Upper lobe of left lung (tissue), 6 donors: ENCODE data around the gene TRIP13. TPM values are rescaled to one million over a fixed set of nuclear protein-coding genes. Genes with fewer than 3 reads are reported as not detected.
A peak's percentile ranks its signal among the peaks of the same experiment; 100 is the strongest.
"Not testable (repeated sequence)": the region's sequence is repeated elsewhere in the genome, so short reads cannot be mapped to it uniquely, and the experiment has no call there.

Experiments used
- ATAC-seq, 2 donors: fragments of 200-7000 bp; cut with Tn5 transposase; one replicate each; pipeline ENCODE4 v1.9.1; 2022; ENCODE audit warnings: mild to moderate bottlenecking in 2 of 2, moderate library complexity in 2 of 2; ENCODE audit not compliant: low FRiP score in 2 of 2
- DNase-seq, 2 donors: peaks; one replicate each; pipeline ENCODE4 v3.0.0-alpha.2; 2019 to 2020
- H3K27ac ChIP-seq, 4 donors: fragments of 200-600 bp; sonication (generic); one replicate each; pipeline ENCODE4 v1.5.1; 2016 to 2019
- H3K27me3 ChIP-seq, 4 donors: fragments of 200-600 bp; sonication (generic); one replicate each; pipeline ENCODE4 v1.5.1; 2017 to 2019
- H3K36me3 ChIP-seq, 4 donors: fragments of 200-600 bp; sonication (generic); one replicate each; pipeline ENCODE4 v1.5.1; 2016 to 2019
- H3K4me1 ChIP-seq, 4 donors: fragments of 200-600 bp; sonication (generic); one replicate each; pipeline ENCODE4 v1.5.1; 2018 to 2019
- H3K4me3 ChIP-seq, 4 donors: fragments of 200-600 bp; sonication (generic); one replicate each; pipeline ENCODE4 v1.5.1; 2017 to 2019; ENCODE audit warnings: mild to moderate bottlenecking in 2 of 4, moderate library complexity in 1 of 4
- H3K9me3 ChIP-seq, 4 donors: fragments of 200-600 bp; sonication (generic); one replicate each; pipeline ENCODE4 v1.5.1; 2018 to 2019
- EP300 ChIP-seq, 4 donors: sonication (generic); formaldehyde crosslinking; IDR thresholded peaks; one replicate each; pipeline ENCODE4 v1.5.1; 2017; ENCODE audit warnings: antibody characterized with exemption in 4 of 4, control low read depth in 2 of 4
- POLR2A ChIP-seq, 4 donors: fragments of 450-650 bp; IDR thresholded peaks; one replicate each; pipeline ENCODE4 v1.5.1; 2016 to 2017; ENCODE audit warnings: antibody characterized with exemption in 4 of 4, mild to moderate bottlenecking in 2 of 4
- POLR2AphosphoS5 ChIP-seq, 2 donors: sonication (generic); formaldehyde crosslinking; IDR thresholded peaks; one replicate each; pipeline ENCODE4 v1.5.1; 2017; ENCODE audit warnings: antibody characterized with exemption in 2 of 2
- WGBS, 2 donors: methylation state at CpG; one replicate each; pipeline ENCODE4 v1.1.5; 2017 to 2018; 5-methylcytosine and 5-hydroxymethylcytosine counted together
- total RNA-seq, 6 donors: library from RNA; depleted of rRNA in 4 of 6; stranded (reverse); fragments of >200 nt in 4 of 6; gene quantifications; one replicate each; pipeline versions ENCODE4 v1.1.0 to v1.2.1, GENCODE V29; 2016 to 2021
- TF ChIP-seq, protein P1 (sequence below), 6 experiments: fragments of 450-650 bp in 4 of 6; fragments of 200-600 bp in 2 of 6; sonication (generic) in 2 of 6; IDR thresholded peaks; one replicate each; pipeline ENCODE4 v1.5.1; 2016 to 2019; ENCODE audit warnings: antibody characterized with exemption in 6 of 6
- donor health status: DM: no; HTN: no; CAD: no; lungs with moderate emphysema.
- donor health status: DM: no; HTN: yes; CAD: no; lungs with severe emphysema.

The TRIP13 gene
- total RNA-seq, 6 donors from 2014 or later = 1.0 to 2.1 (median 1.5) TPM

DNA sequence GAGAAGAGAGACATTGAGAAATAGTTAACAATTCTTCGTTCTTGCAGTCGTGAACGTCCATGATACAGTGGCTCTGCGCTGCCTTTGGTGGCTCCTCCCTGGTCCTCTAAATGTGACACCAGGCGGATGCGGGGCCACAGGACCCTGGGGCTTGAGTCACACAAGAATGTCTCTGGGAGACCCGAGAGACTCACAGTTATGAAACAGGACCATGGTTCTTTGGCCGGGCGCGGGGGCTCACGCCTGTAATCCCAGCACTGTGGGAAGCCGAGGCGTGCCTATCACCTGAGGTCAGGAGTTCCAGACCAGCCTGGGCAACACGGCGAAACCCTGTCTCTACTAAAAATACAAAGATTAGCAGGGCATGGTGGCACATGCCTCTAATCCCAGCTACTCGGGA, 41.1 kb upstream of the TRIP13 start:
- peaks cover 0 to 13% (median 8%) of the 10 kb centered on the region in 4 donors for H3K4me1 ChIP-seq
- peak in 1 of 2 donors; percentile 18 for DNase-seq
- peaks cover 0 to 13% (median 0%) of the 10 kb centered on the region in 4 donors for H3K27me3 ChIP-seq
- no peak overlapping the region for H3K4me3 ChIP-seq
- H3K36me3 ChIP-seq = no peaks in the 10 kb centered on the region
- no peaks in the 10 kb centered on the region for H3K9me3 ChIP-seq
- TF ChIP-seq, protein P1, sequence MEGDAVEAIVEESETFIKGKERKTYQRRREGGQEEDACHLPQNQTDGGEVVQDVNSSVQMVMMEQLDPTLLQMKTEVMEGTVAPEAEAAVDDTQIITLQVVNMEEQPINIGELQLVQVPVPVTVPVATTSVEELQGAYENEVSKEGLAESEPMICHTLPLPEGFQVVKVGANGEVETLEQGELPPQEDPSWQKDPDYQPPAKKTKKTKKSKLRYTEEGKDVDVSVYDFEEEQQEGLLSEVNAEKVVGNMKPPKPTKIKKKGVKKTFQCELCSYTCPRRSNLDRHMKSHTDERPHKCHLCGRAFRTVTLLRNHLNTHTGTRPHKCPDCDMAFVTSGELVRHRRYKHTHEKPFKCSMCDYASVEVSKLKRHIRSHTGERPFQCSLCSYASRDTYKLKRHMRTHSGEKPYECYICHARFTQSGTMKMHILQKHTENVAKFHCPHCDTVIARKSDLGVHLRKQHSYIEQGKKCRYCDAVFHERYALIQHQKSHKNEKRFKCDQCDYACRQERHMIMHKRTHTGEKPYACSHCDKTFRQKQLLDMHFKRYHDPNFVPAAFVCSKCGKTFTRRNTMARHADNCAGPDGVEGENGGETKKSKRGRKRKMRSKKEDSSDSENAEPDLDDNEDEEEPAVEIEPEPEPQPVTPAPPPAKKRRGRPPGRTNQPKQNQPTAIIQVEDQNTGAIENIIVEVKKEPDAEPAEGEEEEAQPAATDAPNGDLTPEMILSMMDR (IDR thresholded peaks at IDR 0.05) = no peak
- no peak for TF ChIP-seq POLR2AphosphoS5 (IDR thresholded peaks at IDR 0.05)
- no peak for TF ChIP-seq POLR2A (IDR thresholded peaks at IDR 0.05)
- no peak for TF ChIP-seq EP300 (IDR thresholded peaks at IDR 0.05)
- H3K27ac ChIP-seq = no peak overlapping the region
- no peak for ATAC-seq
- WGBS, 2 donors = 76 to 81% methylated on average over 14 to 16 of the region's 16 CpGs

GRCh38 chr5:852018-852417, 40.7 kb upstream of the TRIP13 start:
- Histone ChIP-seq H3K4me1 (peaks cover 0 to 13% (median 8%) of the 10 kb centered on the region in 4 donors), H3K27me3 (peaks cover 0 to 13% (median 0%) of the 10 kb centered on the region in 4 donors), H3K9me3 (no peaks in the 10 kb centered on the region), H3K36me3 (no peaks in the 10 kb centered on the region), H3K4me3 (no peak overlapping the region), H3K27ac (no peak overlapping the region)
- ATAC-seq = no peak
- TF ChIP-seq, protein P1 (IDR thresholded peaks at IDR 0.05) = no peak
- no peak for TF ChIP-seq POLR2AphosphoS5 (IDR thresholded peaks at IDR 0.05)
- TF ChIP-seq POLR2A (IDR thresholded peaks at IDR 0.05) = no peak
- no peak for TF ChIP-seq EP300 (IDR thresholded peaks at IDR 0.05)
- DNase-seq = no peak
- 62 to 72% methylated on average over 5 of the region's 5 CpGs for WGBS, 2 donors

- 89 to 91% methylated on average over 51 to 55 of the region's 55 CpGs for WGBS, 2 donors
- DNase-seq (no peak), ATAC-seq (no peak)
- Histone ChIP-seq H3K36me3 (no peaks in the 10 kb centered on the region), H3K4me1 (peaks cover 0 to 13% (median 8%) of the 10 kb centered on the region in 4 donors), H3K27me3 (peaks cover 0 to 13% (median 0%) of the 10 kb centered on the region in 4 donors), H3K4me3 (no peak overlapping the region), H3K9me3 (no peaks in the 10 kb centered on the region), H3K27ac (no peak overlapping the region)
- TF ChIP-seq, protein P1 (IDR thresholded peaks at IDR 0.05) = no peak
- TF ChIP-seq POLR2A (IDR thresholded peaks at IDR 0.05) (no peak), EP300 (IDR thresholded peaks at IDR 0.05) (no peak)
Observed at GRCh38 chr5:852431-853401, 40.0 kb upstream of the TRIP13 start.

DNA sequence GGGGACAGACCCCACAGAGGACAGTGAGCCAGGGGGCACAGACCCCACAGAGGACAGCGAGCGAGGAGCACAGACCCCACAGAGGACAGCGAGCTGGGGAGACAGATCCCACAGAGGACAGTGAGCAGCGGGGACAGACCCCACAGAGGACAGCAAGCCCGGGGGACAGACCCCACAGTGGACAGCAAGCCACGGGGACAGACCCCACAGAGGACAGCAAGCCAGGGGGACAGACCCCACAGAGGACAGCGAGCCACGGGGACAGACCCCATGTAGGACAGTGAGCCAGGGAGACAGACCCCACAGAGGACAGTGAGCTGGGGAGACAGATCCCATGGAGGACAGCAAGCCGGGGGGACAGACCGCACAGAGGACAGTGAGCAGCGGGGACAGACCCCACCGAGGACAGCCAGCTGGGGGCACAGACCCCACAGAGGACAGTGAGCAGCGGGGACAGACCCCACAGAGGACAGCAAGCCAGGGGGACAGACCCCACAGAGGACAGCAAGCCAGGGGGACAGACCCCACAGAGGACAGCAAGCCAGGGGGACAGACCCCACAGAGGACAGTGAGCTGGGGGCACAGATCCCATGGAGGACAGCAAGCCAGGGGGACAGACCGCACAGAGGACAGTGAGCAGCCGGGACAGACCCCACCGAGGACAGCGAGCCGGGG, 39.1 kb upstream of the TRIP13 start:
- not testable (repeated sequence) for H3K36me3 ChIP-seq, ATAC-seq, DNase-seq, H3K4me3 ChIP-seq, H3K27ac ChIP-seq, H3K9me3 ChIP-seq
- Histone ChIP-seq H3K27me3 (peaks cover 0 to 13% (median 0%) of the 10 kb centered on the region in 4 donors), H3K4me1 (peaks cover 0 to 13% (median 8%) of the 10 kb centered on the region in 4 donors)
- 87 to 89% methylated on average over 9 to 16 of the region's 18 CpGs for WGBS, 2 donors

GRCh38 chr5:854217-854616, 38.5 kb upstream of the TRIP13 start:
- Histone ChIP-seq H3K27me3 (peaks cover 0 to 13% (median 0%) of the 10 kb centered on the region in 4 donors), H3K36me3 (no peaks in the 10 kb centered on the region), H3K27ac (no peak overlapping the region), H3K9me3 (no peaks in the 10 kb centered on the region), H3K4me1 (peaks cover 0 to 13% (median 8%) of the 10 kb centered on the region in 4 donors), H3K4me3 (no peak overlapping the region)
- 80 to 81% methylated on average over 13 of the region's 13 CpGs for WGBS, 2 donors
- ATAC-seq (no peak), DNase-seq (no peak)
- TF ChIP-seq POLR2AphosphoS5 (IDR thresholded peaks at IDR 0.05) = no peak
- no peak for TF ChIP-seq EP300 (IDR thresholded peaks at IDR 0.05)
- TF ChIP-seq, protein P1 (IDR thresholded peaks at IDR 0.05) = no peak
